SU-DHL-6 (cell line): ENCODE data around the gene ARG2.

Experiments
- EZH2phosphoT487 ChIP-seq: fragments of 200-600 bp; sonication (generic), shearing (Covaris generic); conservative IDR thresholded peaks from 2 replicates; pipeline ENCODE4 v1.6.1; 2018; ENCODE audit warnings: mild to moderate bottlenecking, antibody characterized with exemption, low read length, moderate library complexity, mixed read lengths
- TF ChIP-seq, protein P1 (sequence below): fragments of 200-600 bp; sonication (generic); IDR thresholded peaks from one replicate; pipeline ENCODE4 v1.5.1; 2017; ENCODE audit warnings: antibody characterized with exemption, mild to moderate bottlenecking, low read length, moderate library complexity; ENCODE audit not compliant: insufficient read depth, poor library complexity, severe bottlenecking

DNA sequence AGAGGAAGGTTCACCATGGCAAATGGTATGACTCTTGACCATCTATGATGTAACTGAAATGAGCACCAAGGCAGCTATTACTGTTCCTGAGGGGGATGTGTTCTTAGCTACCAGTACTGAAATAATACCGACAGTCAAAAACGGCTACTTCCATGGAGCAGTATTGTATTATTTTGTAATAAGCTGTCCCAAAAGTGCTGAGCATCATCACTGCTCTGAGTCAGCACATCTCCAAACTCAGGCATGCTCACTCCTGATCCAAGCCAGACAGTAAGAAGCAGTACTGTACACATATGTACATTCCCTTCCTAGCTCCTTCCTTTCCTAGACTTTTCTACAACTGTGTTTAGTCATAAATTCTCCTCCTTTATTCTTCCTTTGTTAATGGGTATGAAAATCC lies 46.1 kb downstream of the ARG2 start:
- TF ChIP-seq, protein P1, sequence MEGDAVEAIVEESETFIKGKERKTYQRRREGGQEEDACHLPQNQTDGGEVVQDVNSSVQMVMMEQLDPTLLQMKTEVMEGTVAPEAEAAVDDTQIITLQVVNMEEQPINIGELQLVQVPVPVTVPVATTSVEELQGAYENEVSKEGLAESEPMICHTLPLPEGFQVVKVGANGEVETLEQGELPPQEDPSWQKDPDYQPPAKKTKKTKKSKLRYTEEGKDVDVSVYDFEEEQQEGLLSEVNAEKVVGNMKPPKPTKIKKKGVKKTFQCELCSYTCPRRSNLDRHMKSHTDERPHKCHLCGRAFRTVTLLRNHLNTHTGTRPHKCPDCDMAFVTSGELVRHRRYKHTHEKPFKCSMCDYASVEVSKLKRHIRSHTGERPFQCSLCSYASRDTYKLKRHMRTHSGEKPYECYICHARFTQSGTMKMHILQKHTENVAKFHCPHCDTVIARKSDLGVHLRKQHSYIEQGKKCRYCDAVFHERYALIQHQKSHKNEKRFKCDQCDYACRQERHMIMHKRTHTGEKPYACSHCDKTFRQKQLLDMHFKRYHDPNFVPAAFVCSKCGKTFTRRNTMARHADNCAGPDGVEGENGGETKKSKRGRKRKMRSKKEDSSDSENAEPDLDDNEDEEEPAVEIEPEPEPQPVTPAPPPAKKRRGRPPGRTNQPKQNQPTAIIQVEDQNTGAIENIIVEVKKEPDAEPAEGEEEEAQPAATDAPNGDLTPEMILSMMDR, result no peak
- no peak for TF ChIP-seq EZH2phosphoT487
